MM.1S (cell line): ENCODE data around the gene MSI2.

Experiments used
- CTCF ChIP-seq: fragments of 300-600 bp; sonication (generic); IDR thresholded peaks from 2 replicates; pipeline ENCODE4 v1.5.1; 2016; ENCODE audit warnings: antibody characterized with exemption, low read length, mixed read lengths
- EZH2 ChIP-seq: fragments of 300-600 bp; sonication (generic); optimal IDR thresholded peaks from 2 replicates; pipeline ENCODE3; 2017; ENCODE audit warnings: low read depth, mild to moderate bottlenecking, antibody characterized with exemption, low read length, mixed read lengths
- EZH2phosphoT487 ChIP-seq: fragments of 300-600 bp; sonication (generic); IDR thresholded peaks from 2 replicates; pipeline ENCODE4 v1.6.1; 2018; ENCODE audit warnings: antibody characterized with exemption, low read length

- TF ChIP-seq EZH2 = no peak
- TF ChIP-seq CTCF = no peak
- no peak for TF ChIP-seq EZH2phosphoT487
Observed at GRCh38 chr17:57651451-57651850, 395.1 kb downstream of the MSI2 start.
